Esophagus muscularis mucosa (tissue), 4 donors: ENCODE results near the gene POC5. TPM values are rescaled to one million over a fixed set of nuclear protein-coding genes. Genes with fewer than 3 reads are reported as not detected.

Source experiments
- DNase-seq: peaks from one replicate; pipeline ENCODE4 v3.0.0-alpha.2; 2017; ENCODE audit errors: extremely low spot score
- H3K27ac ChIP-seq, 4 donors: fragments of 200-600 bp; sonication (generic); replicated peaks in 1 of 4; 1 replicate in 3 of 4; 2 replicates in 1 of 4; pipeline ENCODE4 v1.5.1; 2016 to 2019; ENCODE audit warnings: mild to moderate bottlenecking in 1 of 4
- H3K27me3 ChIP-seq, 4 donors: fragments of 200-600 bp; sonication (generic); one replicate each; pipeline versions ENCODE4 v1.5.1 to v1.6.0; 2016 to 2019
- H3K36me3 ChIP-seq, 4 donors: fragments of 200-600 bp; sonication (generic); one replicate each; pipeline ENCODE4 v1.5.1; 2016 to 2019
- H3K4me1 ChIP-seq, 4 donors: fragments of 200-600 bp; sonication (generic); one replicate each; pipeline ENCODE4 v1.5.1; 2016 to 2019
- H3K4me3 ChIP-seq, 4 donors: fragments of 200-600 bp; sonication (generic); 1 replicate in 2 of 4; 2 replicates in 2 of 4; pipeline ENCODE4 v1.5.1; 2016 to 2019; ENCODE audit warnings: mild to moderate bottlenecking in 4 of 4, moderate library complexity in 1 of 4
- H3K9me3 ChIP-seq, 4 donors: fragments of 200-600 bp; sonication (generic); 1 replicate in 3 of 4; 2 replicates in 1 of 4; pipeline ENCODE4 v1.5.1; 2016 to 2019
- CTCF ChIP-seq, 3 experiments: fragments of 200-600 bp in 2 of 3; fragments of 450-650 bp in 1 of 3; sonication (generic) in 2 of 3; IDR thresholded peaks; one replicate each; pipeline ENCODE4 v1.5.1; 2017 to 2019; ENCODE audit warnings: antibody characterized with exemption in 3 of 3, mild to moderate bottlenecking in 2 of 3, moderate library complexity in 1 of 3
- EP300 ChIP-seq: sonication (generic); formaldehyde crosslinking; IDR thresholded peaks from one replicate; pipeline ENCODE4 v1.6.1; 2017; ENCODE audit warnings: antibody characterized with exemption
- POLR2A ChIP-seq: fragments of 450-650 bp; IDR thresholded peaks from one replicate; pipeline ENCODE4 v1.6.1; 2017; ENCODE audit warnings: antibody characterized with exemption, moderate library complexity, mild to moderate bottlenecking, low read depth
- POLR2AphosphoS5 ChIP-seq, 2 donors: sonication (generic); formaldehyde crosslinking; IDR thresholded peaks; one replicate each; pipeline ENCODE4 v1.6.1; 2017; ENCODE audit warnings: antibody characterized with exemption in 2 of 2
- WGBS: methylation state at CpG from one replicate; pipeline ENCODE4 v1.1.5; 2018; 5-methylcytosine and 5-hydroxymethylcytosine counted together
- intact Hi-C: fragments of 100-400 bp; cut with DNase I; formaldehyde crosslinking; loops from one replicate; pipeline ENCODE4 v1.15.1; 2023
- total RNA-seq, 4 donors: library from RNA; depleted of rRNA; stranded (reverse); fragments of >200 nt; gene quantifications; one replicate each; pipeline versions ENCODE4 v1.1.0 to v1.2.1, GENCODE V29; 2016

Gene POC5
- total RNA-seq, 4 donors from 2014 or later = 6.0 to 13.7 (median 8.0) TPM

GRCh38 chr5:75672616-75673015, 44.6 kb downstream of the POC5 start:
- DNase-seq = no peak
- TF ChIP-seq POLR2AphosphoS5 (IDR thresholded peaks at IDR 0.05) = no peak
- intact Hi-C loops = no loop called here

GRCh38 chr5:75671506-75671905, 45.7 kb downstream of the POC5 start:
- H3K27ac ChIP-seq = no peak overlapping the region
- TF ChIP-seq POLR2AphosphoS5 (IDR thresholded peaks at IDR 0.05) = no peak
- no peak for TF ChIP-seq EP300
- no peak for TF ChIP-seq CTCF (IDR thresholded peaks at IDR 0.05)
- TF ChIP-seq POLR2A = no peak
- peaks cover 0 to 15% (median 8%) of the 10 kb centered on the region in 4 donors for H3K4me1 ChIP-seq
- no peaks in the 10 kb centered on the region for H3K27me3 ChIP-seq
- H3K4me3 ChIP-seq = no peak overlapping the region
- DNase-seq = no peak
- no peaks in the 10 kb centered on the region for H3K9me3 ChIP-seq
- intact Hi-C loops = no loop called here
- H3K36me3 ChIP-seq = peaks cover 0 to 31% (median 13%) of the 10 kb centered on the region in 4 donors
- WGBS = 97% methylated on average over 2 of the region's 2 CpGs

More at GRCh38 chr5:75672616-75673015, 44.6 kb downstream of the POC5 start:
- WGBS = 97% methylated on average over 3 of the region's 3 CpGs
- Histone ChIP-seq H3K9me3 (no peaks in the 10 kb centered on the region), H3K36me3 (peaks cover 0 to 31% (median 13%) of the 10 kb centered on the region in 4 donors), H3K27ac (no peak overlapping the region), H3K4me1 (peaks cover 0 to 15% (median 8%) of the 10 kb centered on the region in 4 donors), H3K27me3 (no peaks in the 10 kb centered on the region), H3K4me3 (no peak overlapping the region)

- H3K27me3 ChIP-seq = no peaks in the 10 kb centered on the region
- no peak for DNase-seq
- TF ChIP-seq POLR2A (no peak), EP300 (no peak), POLR2AphosphoS5 (IDR thresholded peaks at IDR 0.05) (no peak), CTCF (IDR thresholded peaks at IDR 0.05) (no peak)
- intact Hi-C loops = no loop called here
- peaks cover 0 to 15% (median 8%) of the 10 kb centered on the region in 4 donors for H3K4me1 ChIP-seq
- H3K27ac ChIP-seq = no peak overlapping the region
- H3K9me3 ChIP-seq = no peaks in the 10 kb centered on the region
- WGBS = 93% methylated on average over 3 of the region's 3 CpGs
- no peak overlapping the region for H3K4me3 ChIP-seq
- H3K36me3 ChIP-seq = peaks cover 0 to 27% (median 12%) of the 10 kb centered on the region in 4 donors
Observed at GRCh38 chr5:75670577-75670976, 46.7 kb downstream of the POC5 start.

- TF ChIP-seq POLR2AphosphoS5 (IDR thresholded peaks at IDR 0.05) = no peak
- no peak for TF ChIP-seq POLR2A
- no peak for TF ChIP-seq CTCF (IDR thresholded peaks at IDR 0.05)
- no peak for TF ChIP-seq EP300
- H3K27me3 ChIP-seq = no peaks in the 10 kb centered on the region
- no peak for DNase-seq
- peak overlapping the region in 2 of 4 donors; percentile 24 to 49 for H3K27ac ChIP-seq
- no peaks in the 10 kb centered on the region for H3K9me3 ChIP-seq
- H3K36me3 ChIP-seq = peaks cover 0 to 15% (median 5%) of the 10 kb centered on the region in 4 donors
- intact Hi-C loops = no loop called here
- 53% methylated on average over 10 of the region's 10 CpGs for WGBS
- H3K4me1 ChIP-seq = peaks cover 0 to 15% (median 8%) of the 10 kb centered on the region in 4 donors
- peak overlapping the region in 1 of 4 donors; percentile 36 for H3K4me3 ChIP-seq
Observed at GRCh38 chr5:75668977-75669689, 48.1 kb downstream of the POC5 start.

- Histone ChIP-seq H3K27ac (no peak overlapping the region), H3K36me3 (peaks cover 0 to 12% (median 4%) of the 10 kb centered on the region in 4 donors), H3K4me3 (no peak overlapping the region), H3K9me3 (no peaks in the 10 kb centered on the region), H3K27me3 (no peaks in the 10 kb centered on the region), H3K4me1 (peaks cover 0 to 15% (median 8%) of the 10 kb centered on the region in 4 donors)
- no peak for TF ChIP-seq POLR2A
- no peak for TF ChIP-seq EP300
- no peak for TF ChIP-seq CTCF (IDR thresholded peaks at IDR 0.05)
- TF ChIP-seq POLR2AphosphoS5 (IDR thresholded peaks at IDR 0.05) = no peak
- 77% methylated on average over 2 of the region's 2 CpGs for WGBS
- no peak for DNase-seq
- intact Hi-C loops = no loop called here
Observed at GRCh38 chr5:75668445-75668844, 48.8 kb downstream of the POC5 start.
